HepG2 (cell line): ENCODE results near the gene ADH4. TPM values are rescaled to one million over a fixed set of nuclear protein-coding genes. Genes with fewer than 3 reads are reported as not detected.
A peak's percentile ranks its signal among the peaks of the same experiment; 100 is the strongest.

ENCODE experiments used
- CBFB ChIP-seq: sonication (generic); formaldehyde crosslinking; IDR thresholded peaks from 2 replicates; pipeline ENCODE4 v1.4.0; 2020; ENCODE audit warnings: missing genetic modification reagents
- EHMT2 ChIP-seq: fragments of 200-600 bp; sonication (generic); IDR thresholded peaks from 2 replicates; pipeline ENCODE4 v1.7.0; 2017; ENCODE audit warnings: antibody characterized with exemption, low read depth, low read length, borderline replicate concordance
- GATA4 ChIP-seq: sonication (generic); IDR thresholded peaks from 2 replicates; pipeline ENCODE4 v1.6.1; 2016; ENCODE audit warnings: antibody characterized with exemption, low read depth, borderline replicate concordance
- HHEX ChIP-seq: IDR thresholded peaks from 2 replicates; pipeline ENCODE4 v1.6.1; 2016; ENCODE audit warnings: control low read depth
- HINFP ChIP-seq: sonication (generic); formaldehyde crosslinking; IDR thresholded peaks from 2 replicates; pipeline ENCODE4 v1.4.0; 2020; ENCODE audit warnings: low read depth, mild to moderate bottlenecking, missing genetic modification reagents
- JUN ChIP-seq: sonication (generic); formaldehyde crosslinking; IDR thresholded peaks from 2 replicates; pipeline ENCODE4 v1.4.0; 2020; ENCODE audit warnings: mild to moderate bottlenecking, missing genetic modification reagents
- MBD4 ChIP-seq: IDR thresholded peaks from 2 replicates; pipeline ENCODE4 v1.6.1; 2012; ENCODE audit warnings: low read length, inconsistent platforms, borderline replicate concordance
- NFKB2 ChIP-seq: sonication (generic); formaldehyde crosslinking; IDR thresholded peaks from 2 replicates; pipeline ENCODE4 v1.4.0; 2020; ENCODE audit warnings: missing genetic modification reagents, borderline replicate concordance
- PITX1 ChIP-seq: sonication (generic); formaldehyde crosslinking; IDR thresholded peaks from 2 replicates; pipeline ENCODE4 v1.5.1; 2020; ENCODE audit warnings: mild to moderate bottlenecking, missing genetic modification reagents
- RFXANK ChIP-seq: IDR thresholded peaks from 2 replicates; pipeline ENCODE4 v1.6.1; 2016
- SKI ChIP-seq: fragments of 450-650 bp; IDR thresholded peaks from one replicate; pipeline ENCODE4 v1.6.1; 2018; ENCODE audit warnings: mild to moderate bottlenecking; ENCODE audit not compliant: partially characterized antibody
- SOX13 ChIP-seq, 3 experiments: fragments of 450-650 bp in 1 of 3; sonication (generic) in 1 of 3; formaldehyde crosslinking in 1 of 3; IDR thresholded peaks in 2 of 3; conservative IDR thresholded peaks in 1 of 3; 2 replicates each; pipeline versions ENCODE4 v1.5.0 to v1.6.1; 2016 to 2020; ENCODE audit warnings: antibody characterized with exemption in 1 of 3, mild to moderate bottlenecking in 1 of 3, missing compliant biosample characterization in 1 of 3, missing genetic modification reagents in 1 of 3, moderate library complexity in 1 of 3
- TCF12 ChIP-seq, 2 experiments: fragments of 450-650 bp in 1 of 2; sonication (generic) in 1 of 2; formaldehyde crosslinking in 1 of 2; IDR thresholded peaks; 2 replicates each; pipeline versions ENCODE4 v1.6.1 to v1.8.0; 2017 to 2022; ENCODE audit warnings: antibody characterized with exemption in 1 of 2, mild to moderate bottlenecking in 1 of 2, missing genetic modification reagents in 1 of 2, moderate library complexity in 1 of 2
- ZBTB34 ChIP-seq: sonication (generic); formaldehyde crosslinking; IDR thresholded peaks from 2 replicates; pipeline ENCODE4 v1.8.0; 2022; ENCODE audit warnings: mild to moderate bottlenecking, missing genetic modification reagents
- ZFP62 ChIP-seq: sonication (generic); formaldehyde crosslinking; IDR thresholded peaks from 2 replicates; pipeline ENCODE4 v1.4.0; 2020; ENCODE audit warnings: missing genetic modification reagents
- ZNF510 ChIP-seq: sonication (generic); formaldehyde crosslinking; IDR thresholded peaks from 2 replicates; pipeline ENCODE4 v1.4.0; 2020; ENCODE audit warnings: low read depth, mild to moderate bottlenecking, missing genetic modification reagents
- ZNF546 ChIP-seq: sonication (generic); formaldehyde crosslinking; conservative IDR thresholded peaks from 2 replicates; pipeline ENCODE4 v1.8.1; 2023; ENCODE audit warnings: mild to moderate bottlenecking, missing genetic modification reagents
- ZNF574 ChIP-seq: sonication (generic); formaldehyde crosslinking; IDR thresholded peaks from 2 replicates; pipeline ENCODE4 v1.4.0; 2020; ENCODE audit warnings: missing genetic modification reagents
- ZNF607 ChIP-seq: sonication (generic); formaldehyde crosslinking; IDR thresholded peaks from 2 replicates; pipeline ENCODE4 v1.5.1; 2020; ENCODE audit warnings: missing genetic modification reagents, mild to moderate bottlenecking, borderline replicate concordance
- ZNF737 ChIP-seq: sonication (generic); formaldehyde crosslinking; IDR thresholded peaks from 2 replicates; pipeline ENCODE4 v1.5.0; 2020; ENCODE audit warnings: missing genetic modification reagents, mild to moderate bottlenecking, borderline replicate concordance
- ZNF773 ChIP-seq: sonication (generic); formaldehyde crosslinking; IDR thresholded peaks from 2 replicates; pipeline ENCODE4 v1.4.0; 2020; ENCODE audit warnings: missing genetic modification reagents, borderline replicate concordance
- ZNF816 ChIP-seq: sonication (generic); formaldehyde crosslinking; IDR thresholded peaks from 2 replicates; pipeline ENCODE4 v1.8.0; 2022; ENCODE audit warnings: missing genetic modification reagents, mild to moderate bottlenecking, borderline replicate concordance
- polyA plus RNA-seq, 8 experiments: library from polyadenylated mRNA; depleted of rRNA in 3 of 8; stranded (reverse) in 7 of 8; unstranded in 1 of 8; fragments of >200 nt; fragmentation: Illumina TruSeq in 4 of 8; extraction: Trizol in 4 of 8; gene quantifications; 2 replicates each; pipeline versions ENCODE4 v1.2.1 to v1.2.3, GENCODE V29; 2011 to 2016; ENCODE audit warnings: low read depth in 4 of 8, missing spikeins in 1 of 8, mixed read lengths in 1 of 8; ENCODE audit not compliant: insufficient read depth in 1 of 8
- total RNA-seq, 5 experiments: library from RNA; depleted of rRNA; stranded (reverse); fragments of >200 nt; fragmentation: Illumina TruSeq; extraction: Trizol; gene quantifications; 2 replicates each; pipeline ENCODE4 v1.2.3, GENCODE V29; 2016; ENCODE audit warnings: low read depth in 1 of 5

ADH4 gene
- total and polyA plus RNA-seq, 2 of the 13 experiments (the other 11 are each of a cell fraction or from before 2014, with no cell fraction given): 24.3 to 31.1 TPM

- TF ChIP-seq TCF12 (IDR thresholded peaks at IDR 0.05) (no peak), TCF12 (CRISPR knock-in tag; IDR thresholded peaks at IDR 0.05) (no peak), NFKB2 (CRISPR knock-in tag) (peak; percentile 80; the same call in 1 of the 2 replicates), JUN (CRISPR knock-in tag) (peak; percentile 54; the same call in 1 of the 2 replicates), SOX13 (IDR thresholded peaks at IDR 0.05) (peak; percentile 51; the same call in 1 of the 2 replicates), SOX13 (CRISPR knock-in tag; conservative IDR thresholded peaks at IDR 0.05 in 1 of 2, IDR thresholded peaks at IDR 0.05 in 1 of 2) (no peak), SKI (no peak), HINFP (peak; percentile 54; the same call in 1 of the 2 replicates), ZFP62 (no peak), CBFB (CRISPR knock-in tag) (0 out of 2 replicates have a peak, but pooled peaks have one; percentile 32), ZNF737 (peak; percentile 66), PITX1 (no peak; the same call in 1 of the 2 replicates), ZNF546 (no peak), ZBTB34 (CRISPR knock-in tag) (peak; percentile 66; the same call in 1 of the 2 replicates), ZNF816 (no peak), ZNF607 (peak; percentile 47; the same call in 1 of the 2 replicates), ZNF510 (peak; percentile 97; the same call in 1 of the 2 replicates), ZNF574 (CRISPR knock-in tag) (peak; percentile 67), RFXANK (CRISPR knock-in tag) (no peak), GATA4 (peak; percentile 63), EHMT2 (no peak), HHEX (0 out of 2 replicates have a peak, but pooled peaks have one; percentile 7), ZNF773 (CRISPR knock-in tag) (0 out of 2 replicates have a peak, but pooled peaks have one; percentile 12), MBD4 (no peak)
Observed at GRCh38 chr4:99088481-99089365, 55.4 kb downstream of the ADH4 start, which contains the start of gene ADH5 (continued).
